Measurements from ENCODE around the gene TANGO6. TPM values are rescaled to one million over a fixed set of nuclear protein-coding genes. Genes with fewer than 3 reads are reported as not detected.
"Not testable (repeated sequence)": the region's sequence is repeated elsewhere in the genome, so short reads cannot be mapped to it uniquely, and the experiment has no call there.

TANGO6 gene
- total RNA-seq, 2 donors from 2014 or later, result 6.4 to 10.9 TPM

GRCh38 chr16:69048328-69049120 is 205.2 kb downstream of the TANGO6 start:
- TF ChIP-seq CTCF (IDR thresholded peaks at IDR 0.05), result no peak
- no peaks in the 10 kb centered on the region for H3K4me1 ChIP-seq

GRCh38 chr16:69049146-69049545 is 205.8 kb downstream of the TANGO6 start:
- DNase-seq (ENCODE audit: low spot score), result no peak
- TF ChIP-seq CTCF (IDR thresholded peaks at IDR 0.05), result no peak
- no peak overlapping the region for H3K27ac ChIP-seq
- H3K4me3 ChIP-seq, result no peak overlapping the region
- H3K9me3 ChIP-seq, result no peaks in the 10 kb centered on the region
- H3K36me3 ChIP-seq, result no peaks in the 10 kb centered on the region
- H3K27me3 ChIP-seq, result no peaks in the 10 kb centered on the region
- H3K4me1 ChIP-seq, result no peaks in the 10 kb centered on the region

More at GRCh38 chr16:69048328-69049120, 205.2 kb downstream of the TANGO6 start:
- no peak overlapping the region for H3K27ac ChIP-seq
- H3K4me3 ChIP-seq, result no peak overlapping the region
- no peaks in the 10 kb centered on the region for H3K36me3 ChIP-seq
- no peak for DNase-seq (ENCODE audit: low spot score)
- H3K27me3 ChIP-seq, result no peaks in the 10 kb centered on the region
- H3K9me3 ChIP-seq, result no peaks in the 10 kb centered on the region

GRCh38 chr16:69049603-69050375 is 206.5 kb downstream of the TANGO6 start:
- Histone ChIP-seq H3K36me3 (no peaks in the 10 kb centered on the region), H3K4me3 (no peak overlapping the region), H3K4me1 (no peaks in the 10 kb centered on the region), H3K9me3 (no peaks in the 10 kb centered on the region), H3K27me3 (no peaks in the 10 kb centered on the region), H3K27ac (no peak overlapping the region)
- TF ChIP-seq CTCF (IDR thresholded peaks at IDR 0.05), result no peak
- DNase-seq (ENCODE audit: low spot score), result no peak

- DNase-seq (ENCODE audit: low spot score), result not testable (repeated sequence)
These were observed 208.1 kb downstream of the TANGO6 start for GRCh38 chr16:69051517-69051830.

GRCh38 chr16:69055008-69055407 is 211.7 kb downstream of the TANGO6 start:
- no peak overlapping the region for H3K4me3 ChIP-seq
- no peaks in the 10 kb centered on the region for H3K36me3 ChIP-seq
- no peaks in the 10 kb centered on the region for H3K9me3 ChIP-seq
- H3K27ac ChIP-seq, result no peak overlapping the region
- no peak for DNase-seq (ENCODE audit: low spot score)
- TF ChIP-seq CTCF (IDR thresholded peaks at IDR 0.05), result no peak
- H3K27me3 ChIP-seq, result no peaks in the 10 kb centered on the region
- no peaks in the 10 kb centered on the region for H3K4me1 ChIP-seq

More at GRCh38 chr16:69051517-69051830, 208.1 kb downstream of the TANGO6 start:
- H3K9me3 ChIP-seq, H3K4me3 ChIP-seq, H3K36me3 ChIP-seq, H3K27me3 ChIP-seq, H3K27ac ChIP-seq, H3K4me1 ChIP-seq: not testable (repeated sequence)

- Histone ChIP-seq H3K4me3 (no peak overlapping the region), H3K36me3 (no peaks in the 10 kb centered on the region), H3K27me3 (no peaks in the 10 kb centered on the region), H3K4me1 (no peaks in the 10 kb centered on the region), H3K27ac (no peak overlapping the region), H3K9me3 (no peaks in the 10 kb centered on the region)
- DNase-seq (ENCODE audit: low spot score), result no peak
- TF ChIP-seq CTCF (IDR thresholded peaks at IDR 0.05), result no peak
These were observed 212.6 kb downstream of the TANGO6 start for GRCh38 chr16:69055980-69056379.

Measured in right atrium auricular region (tissue), 2 donors.